ENCODE data around the gene SLC43A3. TPM values are rescaled to one million over a fixed set of nuclear protein-coding genes. Genes with fewer than 3 reads are reported as not detected.

The SLC43A3 gene
- total and polyA plus RNA-seq, 9 of the 15 experiments (the other 6 are each of a cell fraction or from before 2014, with no cell fraction given) = 63.7 to 281 (median 139) TPM

DNA sequence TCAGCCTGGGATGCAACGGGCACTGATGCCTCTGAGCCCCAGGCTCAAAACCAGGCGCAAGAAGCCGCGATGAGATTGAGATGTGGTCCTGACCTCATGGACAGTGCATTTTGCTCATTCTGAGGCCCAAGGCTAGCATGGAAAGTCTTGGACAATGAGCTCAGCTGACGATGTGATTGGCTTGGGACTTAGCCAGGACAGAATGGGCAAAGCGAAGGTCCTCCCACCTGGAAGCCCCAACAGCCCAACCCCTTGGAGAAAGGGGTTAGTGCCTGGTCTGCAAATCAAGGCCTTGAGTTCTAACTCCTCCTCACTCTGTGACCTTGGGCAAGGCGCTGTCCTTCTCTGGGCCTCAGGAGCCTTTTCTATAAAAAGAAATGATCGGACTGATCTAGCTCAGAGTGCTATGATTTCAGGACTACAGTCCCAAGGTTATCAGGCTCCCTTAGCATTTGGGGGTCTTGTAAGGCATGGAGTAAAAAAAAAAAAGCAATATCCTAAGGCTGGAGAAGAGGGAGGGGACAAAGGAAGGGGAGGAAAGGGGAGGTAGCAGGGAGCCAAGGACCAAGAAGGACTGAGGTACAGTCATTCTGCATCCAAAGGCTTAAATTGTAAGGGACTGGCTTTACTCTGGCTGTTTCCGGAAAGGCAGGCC is 2.7 kb downstream of the SLC43A3 start (continued):
- TF ChIP-seq ZBTB40 (IDR thresholded peaks at IDR 0.05) (peak; percentile 46; the same call in 1 of the 2 replicates), ZBTB40 (CRISPR knock-in tag; IDR thresholded peaks at IDR 0.05) (no peak), NCOA1 (IDR thresholded peaks at IDR 0.05; ENCODE audit: low read depth) (no peak), CSDE1 (IDR thresholded peaks at IDR 0.05) (peak in 1 of 2 experiments; percentile 34; a peak in 2 of 4 replicates), DNMT1 (IDR thresholded peaks at IDR 0.05) (peak; percentile 19; the same call in 1 of the 2 replicates)

All from K562 (cell line).